GM12878 (cell line): ENCODE measurements around the gene ERC1.

Experiments used
- BCLAF1 ChIP-seq: fragments of 450-650 bp; IDR thresholded peaks from 2 replicates; pipeline ENCODE4 v1.6.1; 2017; ENCODE audit warnings: antibody characterized with exemption, mild to moderate bottlenecking, moderate library complexity
- CEBPB ChIP-seq, 2 experiments: fragments of 150-350 bp in 1 of 2; IDR thresholded peaks; 2 replicates each; pipeline ENCODE4 v1.6.1; 2012 to 2014; ENCODE audit warnings: low read depth in 2 of 2, low read length in 2 of 2, borderline replicate concordance in 1 of 2, inconsistent platforms in 1 of 2
- CHD1 ChIP-seq: IDR thresholded peaks from 2 replicates; pipeline ENCODE4 v1.6.1; 2012; ENCODE audit warnings: low read depth, low read length, improper control_type of control experiment
- CREB1 ChIP-seq: IDR thresholded peaks from 2 replicates; pipeline ENCODE4 v1.6.1; 2012; ENCODE audit warnings: low read depth, mild to moderate bottlenecking, inconsistent platforms
- CTCF ChIP-seq, 3 experiments: IDR thresholded peaks in 2 of 3; conservative IDR thresholded peaks in 1 of 3; 2 replicates each; pipeline ENCODE4 v1.5.1; 2011; ENCODE audit warnings: low read depth in 3 of 3, low read length in 3 of 3, mild to moderate bottlenecking in 3 of 3, control low read depth in 2 of 3, moderate library complexity in 2 of 3, inconsistent platforms in 1 of 3, mixed read lengths in 1 of 3; ENCODE audit not compliant: control insufficient read depth in 2 of 3, insufficient read depth in 1 of 3; ENCODE audit errors: extremely low read depth in 1 of 3
- DPF2 ChIP-seq: fragments of 450-650 bp; IDR thresholded peaks from 2 replicates; pipeline ENCODE4 v1.6.1; 2017; ENCODE audit warnings: mild to moderate bottlenecking
- EGR1 ChIP-seq, 2 experiments: IDR thresholded peaks; 1 replicate in 1 of 2; 2 replicates in 1 of 2; pipeline ENCODE4 v1.6.1; 2011 to 2012; ENCODE audit warnings: low read depth in 2 of 2, low read length in 2 of 2, borderline replicate concordance in 1 of 2, mild to moderate bottlenecking in 1 of 2, moderate library complexity in 1 of 2
- USF2 ChIP-seq: IDR thresholded peaks from 2 replicates; pipeline ENCODE4 v1.6.1; 2011; ENCODE audit warnings: low read depth, low read length, improper control_type of control experiment, borderline replicate concordance
- ZNF217 ChIP-seq: fragments of 450-650 bp; IDR thresholded peaks from 2 replicates; pipeline ENCODE4 v1.6.1; 2017; ENCODE audit warnings: antibody characterized with exemption, mild to moderate bottlenecking

GRCh38 chr12:1469070-1469469, 478.0 kb downstream of the ERC1 start:
- TF ChIP-seq CTCF (IDR thresholded peaks at IDR 0.05 in 2 of 3, conservative IDR thresholded peaks at IDR 0.05 in 1 of 3; ENCODE audit: control insufficient read depth in 2 of 3, extremely low read depth in 1 of 3, insufficient read depth in 1 of 3, low read depth in 3 of 3, low read length in 3 of 3), result no peak
- TF ChIP-seq CREB1, result no peak
- TF ChIP-seq ZNF217, result no peak
- TF ChIP-seq BCLAF1, result no peak
- TF ChIP-seq CEBPB (IDR thresholded peaks at IDR 0.05; ENCODE audit: borderline replicate concordance in 1 of 2, low read depth in 2 of 2, low read length in 2 of 2), result no peak
- TF ChIP-seq CHD1, result no peak
- TF ChIP-seq USF2, result no peak
- no peak for TF ChIP-seq DPF2
- TF ChIP-seq EGR1 (IDR thresholded peaks at IDR 0.05; ENCODE audit: borderline replicate concordance in 1 of 2, low read depth in 2 of 2, low read length in 2 of 2), result no peak
